HCT116 (cell line): ENCODE measurements around the gene ADGRB2. TPM values are rescaled to one million over a fixed set of nuclear protein-coding genes. Genes with fewer than 3 reads are reported as not detected.

ENCODE experiments used
- ATAC-seq: fragments of 200-7000 bp; cut with Tn5 transposase; 2 replicates; pipeline ENCODE4 v1.9.1; 2020; ENCODE audit warnings: mild to moderate bottlenecking, moderate library complexity
- BruUV-seq: library from RNA; stranded (reverse); fragments of 400-500 nt; replicated peaks from 2 replicates; lab custom pipeline; 2021; lab: Mats Ljungman, UMichigan
- CTCF ChIA-PET: fragments of 300-600 bp; sonication (Branson Sonifier 250); formaldehyde crosslinking; loops from one replicate; lab custom pipeline; 2021; ENCODE audit warnings: antibody characterized with exemption; lab: Charles Lee
- POLR2A ChIA-PET: fragments of 300-600, 350-600 bp; sonication (Branson Sonifier 250); formaldehyde crosslinking; loops from one replicate; lab custom pipeline; 2021; ENCODE audit warnings: antibody characterized with exemption; lab: Charles Lee
- RAD21 ChIA-PET, 2 experiments: fragments of 300-600 bp; sonication (Branson Sonifier 250); formaldehyde crosslinking; loops; one replicate each; lab custom pipeline; 2023; ENCODE audit warnings: low total read pairs in 2 of 2; ENCODE audit not compliant: uncharacterized antibody in 2 of 2, unreplicated experiment in 2 of 2, low non-redundant PET in 1 of 2; lab: Charles Lee
- DNase-seq: peaks from one replicate; pipeline ENCODE4 v3.0.0-alpha.2; 2010; ENCODE audit warnings: low read depth, low spot score
- H2AFZ ChIP-seq: fragments of 200-600 bp; shearing (Covaris generic), sonication (generic); 2 replicates; pipeline ENCODE4 v1.6.1; 2017; ENCODE audit warnings: low read depth, mixed run types, mixed read lengths, antibody characterized with exemption, low read length; ENCODE audit not compliant: poor library complexity, severe bottlenecking
- H3K27ac ChIP-seq: 2 replicates; pipeline ENCODE4 v1.5.1; 2012; ENCODE audit warnings: low read depth, low read length
- H3K27me3 ChIP-seq: fragments of 200-600 bp; sonication (generic); 2 replicates; pipeline ENCODE4 v1.6.1; 2016; ENCODE audit warnings: mixed run types, low read length, mixed read lengths; ENCODE audit not compliant: insufficient read depth
- H3K36me3 ChIP-seq, 2 experiments: fragments of 200-500 bp in 1 of 2; fragments of 200-600 bp in 1 of 2; sonication (Bioruptor generic) in 1 of 2; sonication (generic) in 1 of 2; 2 replicates each; pipeline versions ENCODE4 v1.5.1 to v1.6.1; 2014 to 2016; ENCODE audit warnings: low read length in 2 of 2, inconsistent platforms in 1 of 2, mixed read lengths in 1 of 2, mixed run types in 1 of 2; ENCODE audit not compliant: insufficient read depth in 2 of 2, control insufficient read depth in 1 of 2
- H3K4me1 ChIP-seq, 2 experiments: fragments of 200-600 bp in 1 of 2; sonication (generic) in 1 of 2; 2 replicates each; pipeline versions ENCODE4 v1.5.1 to v1.6.1; 2012 to 2017; ENCODE audit warnings: low read length in 2 of 2, inconsistent platforms in 1 of 2, mild to moderate bottlenecking in 1 of 2, mixed read lengths in 1 of 2, mixed run types in 1 of 2, moderate library complexity in 1 of 2; ENCODE audit not compliant: insufficient read depth in 2 of 2, control insufficient read depth in 1 of 2
- H3K4me2 ChIP-seq: fragments of 200-600 bp; sonication (generic); 2 replicates; pipeline ENCODE4 v1.6.1; 2017; ENCODE audit warnings: mixed run types, low read length, mixed read lengths
- H3K4me3 ChIP-seq, 2 experiments: fragments of 200-600 bp in 1 of 2; sonication (generic) in 1 of 2; replicated peaks in 1 of 2; 2 replicates each; pipeline ENCODE4 v1.5.1; 2011 to 2016; ENCODE audit warnings: low read length in 2 of 2, control low read depth in 1 of 2, low read depth in 1 of 2, mild to moderate bottlenecking in 1 of 2, mixed read lengths in 1 of 2, mixed run types in 1 of 2
- H3K79me2 ChIP-seq: fragments of 200-600 bp; sonication (generic); 2 replicates; pipeline ENCODE4 v1.6.1; 2017; ENCODE audit warnings: mild to moderate bottlenecking, mixed run types, low read length, moderate library complexity, mixed read lengths; ENCODE audit not compliant: insufficient read depth
- H3K9ac ChIP-seq: fragments of 200-600 bp; sonication (generic); 2 replicates; pipeline ENCODE4 v1.6.1; 2016; ENCODE audit warnings: low read length, mixed read lengths
- H3K9me2 ChIP-seq: fragments of 200-600 bp; sonication (generic), shearing (Covaris generic); 2 replicates; pipeline ENCODE4 v1.6.1; 2017; ENCODE audit warnings: mixed run types, mild to moderate bottlenecking, moderate library complexity; ENCODE audit not compliant: insufficient read depth
- H3K9me3 ChIP-seq, 2 experiments: fragments of 200-500 bp in 1 of 2; fragments of 200-600 bp in 1 of 2; sonication (Bioruptor generic) in 1 of 2; sonication (generic) in 1 of 2; 2 replicates each; pipeline ENCODE4 v1.6.1; 2014 to 2017; ENCODE audit warnings: low read length in 2 of 2, mixed read lengths in 2 of 2, inconsistent platforms in 1 of 2, low read depth in 1 of 2, mild to moderate bottlenecking in 1 of 2, mixed run types in 1 of 2, moderate library complexity in 1 of 2; ENCODE audit not compliant: control insufficient read depth in 1 of 2, insufficient read depth in 1 of 2
- H4K20me1 ChIP-seq: fragments of 200-600 bp; sonication (generic), shearing (Covaris generic); 2 replicates; pipeline ENCODE4 v1.6.1; 2017; ENCODE audit warnings: mixed run types, mild to moderate bottlenecking, moderate library complexity; ENCODE audit not compliant: insufficient read depth
- CBX3 ChIP-seq: IDR thresholded peaks from 2 replicates; pipeline ENCODE4 v1.6.1; 2012; ENCODE audit warnings: low read depth
- CEBPB ChIP-seq: IDR thresholded peaks from 2 replicates; pipeline ENCODE4 v1.6.1; 2012; ENCODE audit warnings: low read depth
- EZH2 ChIP-seq: fragments of 200-600 bp; sonication (generic); IDR thresholded peaks from 2 replicates; pipeline ENCODE4 v1.6.1; 2017; ENCODE audit warnings: antibody characterized with exemption, mixed run types
- EZH2phosphoT487 ChIP-seq: fragments of 200-600 bp; IDR thresholded peaks from 2 replicates; pipeline ENCODE4 v1.6.1; 2018; ENCODE audit warnings: antibody characterized with exemption, borderline replicate concordance
- FOSL1 ChIP-seq: IDR thresholded peaks from 2 replicates; pipeline ENCODE4 v1.6.1; 2012; ENCODE audit warnings: low read depth
- JUND ChIP-seq: IDR thresholded peaks from 2 replicates; pipeline ENCODE4 v1.6.1; 2012
- POLR2AphosphoS5 ChIP-seq: IDR thresholded peaks from 2 replicates; pipeline ENCODE4 v1.6.1; 2011; ENCODE audit warnings: mild to moderate bottlenecking, low read depth, low read length, moderate library complexity
- RAD21 ChIP-seq: IDR thresholded peaks from 2 replicates; pipeline ENCODE4 v1.6.1; 2012; ENCODE audit warnings: low read depth, mild to moderate bottlenecking
- SRF ChIP-seq: IDR thresholded peaks from 2 replicates; pipeline ENCODE4 v1.6.1; 2012; ENCODE audit warnings: low read depth
- ZFX ChIP-seq: fragments of 450-650 bp; IDR thresholded peaks from 2 replicates; pipeline ENCODE4 v1.6.1; 2017
- ZNF274 ChIP-seq: fragments of 200-500 bp; sonication (Bioruptor generic); IDR thresholded peaks from 2 replicates; pipeline ENCODE4 v1.6.1; 2014; ENCODE audit warnings: mild to moderate bottlenecking, low read depth, low read length, inconsistent platforms
- intact Hi-C: fragments of 100-400 bp; cut with micrococcal nuclease; formaldehyde crosslinking; loops from 2 replicates; pipeline ENCODE4 v1.10.0; 2022
- total RNA-seq: library from RNA; stranded (reverse); gene quantifications from one replicate; pipeline ENCODE4 v1.2.1, GENCODE V29; 2021; ENCODE audit not compliant: unreplicated experiment
- TF ChIP-seq, protein P1 (sequence below), 3 experiments: fragments of 200-600 bp in 1 of 3; sonication (generic) in 1 of 3; IDR thresholded peaks in 2 of 3; conservative IDR thresholded peaks in 1 of 3; 2 replicates each; pipeline ENCODE4 v1.5.1; 2012 to 2017; ENCODE audit warnings: low read depth in 2 of 3, low read length in 2 of 3, antibody characterized with exemption in 1 of 3, borderline replicate concordance in 1 of 3, control low read depth in 1 of 3, mild to moderate bottlenecking in 1 of 3, mixed read lengths in 1 of 3, mixed run types in 1 of 3, moderate library complexity in 1 of 3; ENCODE audit not compliant: insufficient read depth in 1 of 3
- TF ChIP-seq, protein P2 (sequence below): IDR thresholded peaks from 2 replicates; pipeline ENCODE4 v1.6.1; 2011; ENCODE audit warnings: mild to moderate bottlenecking, low read length, moderate library complexity; ENCODE audit not compliant: insufficient replicate concordance; ENCODE audit errors: extremely low read depth

ADGRB2 gene
- total RNA-seq, 1 experiment from 2014 or later: 10.1 TPM

DNA sequence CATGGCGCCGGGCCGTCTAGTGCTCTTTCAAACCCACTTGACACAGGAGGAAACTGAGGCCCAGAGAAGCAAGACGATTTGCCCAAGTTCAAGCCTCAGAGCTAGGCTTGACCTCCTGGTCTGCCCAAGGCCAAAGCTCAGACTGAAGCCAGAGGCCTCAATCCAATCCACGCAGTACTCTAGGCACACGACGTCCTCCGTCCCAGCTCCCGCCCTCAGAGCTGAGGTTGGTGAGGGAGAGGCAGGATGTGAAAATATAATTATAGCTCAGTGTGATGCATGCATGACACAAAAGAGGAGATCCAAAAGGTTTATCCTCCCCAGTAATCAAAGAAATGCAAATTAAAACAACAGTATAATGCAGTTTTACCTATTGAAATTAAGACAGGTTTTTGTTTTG, 15.5 kb upstream of the ADGRB2 start:
- POLR2A ChIA-PET: no interaction called here

DNA sequence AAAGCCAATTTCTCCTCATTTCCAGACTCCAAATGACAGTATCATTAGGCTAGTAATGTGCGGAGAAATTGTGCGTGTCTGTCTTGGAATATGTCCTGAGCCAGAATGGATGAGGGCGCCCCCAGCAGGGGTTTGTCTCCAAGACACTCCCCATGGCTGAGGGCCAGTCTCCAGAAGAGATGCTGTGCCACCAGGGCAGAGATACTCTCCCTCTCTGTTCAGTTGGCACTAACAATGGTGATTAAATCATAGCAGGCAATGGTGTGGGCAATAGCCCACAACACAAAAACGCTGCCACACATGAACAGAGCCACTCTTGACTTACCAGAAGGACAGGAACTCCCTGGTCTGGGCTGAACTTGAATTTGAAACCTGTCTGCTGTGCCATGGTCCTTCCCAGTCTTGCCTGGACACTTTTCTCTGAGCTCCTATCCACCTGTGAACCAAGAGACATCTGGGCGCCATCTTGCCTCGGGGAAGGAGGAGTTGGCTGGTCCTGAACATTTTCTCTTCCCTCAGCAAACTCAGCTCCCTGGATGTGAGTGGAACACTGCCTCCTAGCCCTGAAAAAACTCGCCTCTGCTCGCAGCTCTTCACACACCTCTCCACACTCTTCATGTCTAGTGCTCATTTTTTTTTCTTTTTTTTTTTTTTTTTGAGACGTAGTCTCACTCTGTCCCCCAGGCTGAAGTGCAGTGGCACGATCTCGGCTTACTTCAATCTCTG, 14.8 kb upstream of the ADGRB2 start:
- CTCF ChIA-PET: no interaction called here
- H3K4me1 ChIP-seq: peaks cover 0 to 15% of the 10 kb centered on the region in 2 experiments; a peak in 2 of 4 replicates
- ATAC-seq (no peak), DNase-seq (no peak)
- no TSS peak for BruUV-seq
- no peaks in the 10 kb centered on the region for H3K79me2 ChIP-seq
- no peak overlapping the region for H3K4me3 ChIP-seq
- POLR2A ChIA-PET: no interaction called here
- H3K4me2 ChIP-seq: no peak overlapping the region
- H3K9me2 ChIP-seq: no peaks in the 10 kb centered on the region
- no peaks in the 10 kb centered on the region for H3K36me3 ChIP-seq
- H3K9me3 ChIP-seq: no peaks in the 10 kb centered on the region
- intact Hi-C loops: no loop called here
- no peaks in the 10 kb centered on the region for H4K20me1 ChIP-seq
- no peak overlapping the region for H2AFZ ChIP-seq
- RAD21 ChIA-PET: interaction anchor here in 1 of 2 experiments (0.5 kb wide), 1 partner anchor 10 kb away, joined by 3 read pairs; no protein-coding TSS in a partner anchor
- no peak overlapping the region for H3K27ac ChIP-seq
- H3K27me3 ChIP-seq: no peaks in the 10 kb centered on the region; the same call in 1 of the 2 replicates
- H3K9ac ChIP-seq: no peak overlapping the region
- TF ChIP-seq POLR2AphosphoS5 (no peak), JUND (no peak), RAD21 (no peak), CEBPB (no peak), CBX3 (no peak), SRF (no peak), ZFX (no peak), FOSL1 (no peak), EZH2 (no peak), ZNF274 (no peak)
- TF ChIP-seq, protein P1, sequence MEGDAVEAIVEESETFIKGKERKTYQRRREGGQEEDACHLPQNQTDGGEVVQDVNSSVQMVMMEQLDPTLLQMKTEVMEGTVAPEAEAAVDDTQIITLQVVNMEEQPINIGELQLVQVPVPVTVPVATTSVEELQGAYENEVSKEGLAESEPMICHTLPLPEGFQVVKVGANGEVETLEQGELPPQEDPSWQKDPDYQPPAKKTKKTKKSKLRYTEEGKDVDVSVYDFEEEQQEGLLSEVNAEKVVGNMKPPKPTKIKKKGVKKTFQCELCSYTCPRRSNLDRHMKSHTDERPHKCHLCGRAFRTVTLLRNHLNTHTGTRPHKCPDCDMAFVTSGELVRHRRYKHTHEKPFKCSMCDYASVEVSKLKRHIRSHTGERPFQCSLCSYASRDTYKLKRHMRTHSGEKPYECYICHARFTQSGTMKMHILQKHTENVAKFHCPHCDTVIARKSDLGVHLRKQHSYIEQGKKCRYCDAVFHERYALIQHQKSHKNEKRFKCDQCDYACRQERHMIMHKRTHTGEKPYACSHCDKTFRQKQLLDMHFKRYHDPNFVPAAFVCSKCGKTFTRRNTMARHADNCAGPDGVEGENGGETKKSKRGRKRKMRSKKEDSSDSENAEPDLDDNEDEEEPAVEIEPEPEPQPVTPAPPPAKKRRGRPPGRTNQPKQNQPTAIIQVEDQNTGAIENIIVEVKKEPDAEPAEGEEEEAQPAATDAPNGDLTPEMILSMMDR (IDR thresholded peaks at IDR 0.05 in 2 of 3, conservative IDR thresholded peaks at IDR 0.05 in 1 of 3; ENCODE audit: borderline replicate concordance in 1 of 3, insufficient read depth in 1 of 3, low read depth in 2 of 3, low read length in 2 of 3): no peak; a peak in 1 of 6 replicates

More for the DNA sequence above, 15.5 kb upstream of the ADGRB2 start:
- H3K79me2 ChIP-seq: no peaks in the 10 kb centered on the region
- TF ChIP-seq, protein P2, sequence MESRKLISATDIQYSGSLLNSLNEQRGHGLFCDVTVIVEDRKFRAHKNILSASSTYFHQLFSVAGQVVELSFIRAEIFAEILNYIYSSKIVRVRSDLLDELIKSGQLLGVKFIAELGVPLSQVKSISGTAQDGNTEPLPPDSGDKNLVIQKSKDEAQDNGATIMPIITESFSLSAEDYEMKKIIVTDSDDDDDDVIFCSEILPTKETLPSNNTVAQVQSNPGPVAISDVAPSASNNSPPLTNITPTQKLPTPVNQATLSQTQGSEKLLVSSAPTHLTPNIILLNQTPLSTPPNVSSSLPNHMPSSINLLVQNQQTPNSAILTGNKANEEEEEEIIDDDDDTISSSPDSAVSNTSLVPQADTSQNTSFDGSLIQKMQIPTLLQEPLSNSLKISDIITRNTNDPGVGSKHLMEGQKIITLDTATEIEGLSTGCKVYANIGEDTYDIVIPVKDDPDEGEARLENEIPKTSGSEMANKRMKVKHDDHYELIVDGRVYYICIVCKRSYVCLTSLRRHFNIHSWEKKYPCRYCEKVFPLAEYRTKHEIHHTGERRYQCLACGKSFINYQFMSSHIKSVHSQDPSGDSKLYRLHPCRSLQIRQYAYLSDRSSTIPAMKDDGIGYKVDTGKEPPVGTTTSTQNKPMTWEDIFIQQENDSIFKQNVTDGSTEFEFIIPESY: no peak
- no peak for TF ChIP-seq EZH2phosphoT487
- no peak overlapping the region for H3K9ac ChIP-seq
- RAD21 ChIA-PET: no interaction called here
- H3K9me2 ChIP-seq: no peaks in the 10 kb centered on the region
- no peak overlapping the region for H3K4me3 ChIP-seq
- peaks cover 0 to 15% of the 10 kb centered on the region in 2 experiments; a peak in 2 of 4 replicates for H3K4me1 ChIP-seq
- no peaks in the 10 kb centered on the region for H3K9me3 ChIP-seq
- H3K27ac ChIP-seq: no peak overlapping the region
- H4K20me1 ChIP-seq: no peaks in the 10 kb centered on the region
- H3K4me2 ChIP-seq: no peak overlapping the region
- H2AFZ ChIP-seq: no peak overlapping the region
- no TSS peak for BruUV-seq
- H3K36me3 ChIP-seq: no peaks in the 10 kb centered on the region
- intact Hi-C loops: loop anchor here (10.0 kb wide), 1 partner anchor 595 kb away; no protein-coding TSS in a partner anchor
- CTCF ChIA-PET: no interaction called here
- DNase-seq (no peak), ATAC-seq (no peak)
- no peaks in the 10 kb centered on the region; the same call in 1 of the 2 replicates for H3K27me3 ChIP-seq
